HG02973 (cell line): ENCODE measurements around the gene FAM181A.

Experiments used
- ATAC-seq: cut with Tn5 transposase; IDR thresholded peaks from one replicate; pipeline ENCODE4 v1.9.1; 2021; ENCODE audit warnings: moderate library complexity; ENCODE audit not compliant: unreplicated experiment

Gene FAM181A

GRCh38 chr14:93928184-93929047, 1.3 kb downstream of the FAM181A start:
- ATAC-seq = no peak

GRCh38 chr14:93929048-93929535, 1.9 kb downstream of the FAM181A start:
- ATAC-seq = no peak

- ATAC-seq = no peak
These were observed 2.5 kb downstream of the FAM181A start for GRCh38 chr14:93929657-93930056.

DNA sequence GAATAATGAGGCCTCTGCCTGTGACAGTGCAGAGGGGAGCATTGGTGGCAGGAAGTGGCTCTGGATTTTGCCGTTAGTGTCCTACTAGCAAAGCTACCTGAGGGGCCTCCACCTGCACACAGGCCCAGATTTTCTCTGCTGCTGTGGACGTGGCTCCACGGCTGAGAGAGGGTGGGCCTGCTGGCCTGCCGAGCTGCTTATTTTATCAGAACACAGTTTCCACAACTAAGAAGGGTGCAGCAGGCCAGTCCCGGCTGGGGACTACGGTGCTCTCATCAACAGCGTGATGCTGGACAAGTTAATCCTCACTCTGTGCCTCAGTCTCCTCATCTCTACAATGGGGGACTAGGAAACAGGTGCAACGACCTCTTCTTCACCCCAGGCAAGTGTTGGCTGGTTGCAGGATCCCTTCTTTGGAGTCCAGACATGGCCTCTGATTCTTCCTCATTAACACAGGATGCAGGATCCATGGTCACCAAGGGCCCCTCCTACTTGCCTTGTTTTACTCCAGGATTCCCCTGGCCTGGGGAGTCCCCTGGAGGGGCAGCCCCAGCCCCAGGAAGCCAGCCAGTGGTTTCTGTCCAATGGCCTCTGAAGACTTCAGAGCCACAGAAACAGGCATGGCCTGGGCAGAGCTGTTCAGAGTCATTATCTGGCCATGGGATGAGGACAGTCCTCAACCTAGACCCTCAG, 3.3 kb downstream of the FAM181A start:
- no peak for ATAC-seq

GRCh38 chr14:93930989-93931307, 3.8 kb downstream of the FAM181A start:
- no peak for ATAC-seq

DNA sequence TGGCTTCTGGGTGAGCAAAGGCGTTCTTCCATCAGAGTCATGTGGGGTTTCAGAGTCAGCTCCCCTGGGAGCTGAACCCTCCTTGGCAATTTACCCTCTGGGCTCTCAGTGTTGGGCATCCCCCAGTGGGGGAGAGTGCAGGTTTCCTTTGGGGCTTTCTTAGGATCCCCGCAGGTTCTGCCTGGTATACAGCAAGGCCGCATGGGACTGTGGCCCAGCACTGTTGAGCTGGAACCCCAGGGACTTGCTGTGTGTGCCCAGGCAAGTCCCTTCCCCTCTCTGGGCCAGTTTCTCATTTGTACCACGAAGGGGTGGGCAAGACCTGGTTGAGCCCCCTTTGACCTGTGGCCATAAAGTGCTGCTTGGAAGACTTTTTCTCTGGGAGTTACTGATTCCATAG, 5.5 kb downstream of the FAM181A start:
- ATAC-seq = no peak

DNA sequence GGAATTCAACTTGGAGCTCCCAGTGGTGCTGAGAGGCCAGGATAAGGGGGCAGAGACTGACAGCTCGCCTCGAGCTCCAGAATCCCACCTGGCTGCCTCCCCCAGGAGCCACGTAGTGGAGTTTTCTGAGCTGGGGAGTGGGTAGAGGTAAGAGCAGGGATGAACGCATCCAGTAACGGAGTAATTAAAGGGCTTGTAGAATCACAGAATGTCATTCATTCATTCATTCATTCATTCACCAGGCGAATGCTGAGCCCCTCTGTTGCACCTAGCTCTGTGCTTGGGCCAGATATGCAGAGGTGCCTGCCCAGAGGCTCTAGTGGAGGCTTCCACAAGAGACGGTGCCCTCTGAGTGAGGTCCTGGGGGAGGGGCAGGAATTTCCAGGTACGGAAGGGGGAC, 8.1 kb downstream of the FAM181A start:
- ATAC-seq = no peak

DNA sequence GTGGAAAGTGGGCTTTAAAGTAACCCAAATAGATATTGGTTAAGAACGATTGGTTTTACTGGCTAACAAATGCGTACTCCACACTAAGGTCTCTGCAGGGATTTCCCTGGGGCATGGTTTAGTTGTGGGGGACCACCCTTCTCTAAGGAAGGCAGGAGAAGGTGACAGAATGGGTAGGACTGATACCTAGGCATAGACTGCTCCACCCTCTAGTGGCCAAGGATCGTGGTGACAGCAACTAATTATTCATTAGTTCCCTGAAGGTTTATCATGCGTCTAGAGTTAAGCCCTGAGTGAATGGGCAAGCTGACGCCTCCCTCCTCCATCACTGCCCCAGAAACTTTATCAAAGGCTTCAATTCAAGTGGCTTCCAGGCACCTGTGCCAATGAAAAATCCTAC, 9.1 kb downstream of the FAM181A start:
- no peak for ATAC-seq

DNA sequence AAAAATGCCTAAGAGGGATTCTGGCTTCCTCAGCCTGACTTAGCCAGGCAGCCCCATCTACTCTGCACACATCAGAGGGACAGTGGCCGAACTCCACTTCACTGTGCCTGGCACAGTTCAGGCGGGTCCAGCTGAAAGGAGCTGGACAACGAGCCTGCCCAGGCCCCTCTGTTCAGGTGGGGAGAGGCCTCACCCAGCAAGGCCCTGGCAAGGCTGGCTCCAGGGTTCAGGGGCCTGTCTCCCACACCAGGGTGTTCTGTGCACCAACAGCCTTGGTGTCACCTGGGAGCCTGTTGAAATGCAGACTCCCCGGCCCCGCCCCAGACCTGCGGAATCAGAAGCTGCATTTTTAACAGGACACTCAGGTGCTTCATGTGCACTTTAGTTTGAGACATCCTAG, 9.8 kb downstream of the FAM181A start:
- ATAC-seq = no peak

- no peak for ATAC-seq
These were observed 10.4 kb downstream of the FAM181A start for GRCh38 chr14:93937519-93937918.

- ATAC-seq = no peak
These were observed 11.7 kb downstream of the FAM181A start for GRCh38 chr14:93938751-93939303.

DNA sequence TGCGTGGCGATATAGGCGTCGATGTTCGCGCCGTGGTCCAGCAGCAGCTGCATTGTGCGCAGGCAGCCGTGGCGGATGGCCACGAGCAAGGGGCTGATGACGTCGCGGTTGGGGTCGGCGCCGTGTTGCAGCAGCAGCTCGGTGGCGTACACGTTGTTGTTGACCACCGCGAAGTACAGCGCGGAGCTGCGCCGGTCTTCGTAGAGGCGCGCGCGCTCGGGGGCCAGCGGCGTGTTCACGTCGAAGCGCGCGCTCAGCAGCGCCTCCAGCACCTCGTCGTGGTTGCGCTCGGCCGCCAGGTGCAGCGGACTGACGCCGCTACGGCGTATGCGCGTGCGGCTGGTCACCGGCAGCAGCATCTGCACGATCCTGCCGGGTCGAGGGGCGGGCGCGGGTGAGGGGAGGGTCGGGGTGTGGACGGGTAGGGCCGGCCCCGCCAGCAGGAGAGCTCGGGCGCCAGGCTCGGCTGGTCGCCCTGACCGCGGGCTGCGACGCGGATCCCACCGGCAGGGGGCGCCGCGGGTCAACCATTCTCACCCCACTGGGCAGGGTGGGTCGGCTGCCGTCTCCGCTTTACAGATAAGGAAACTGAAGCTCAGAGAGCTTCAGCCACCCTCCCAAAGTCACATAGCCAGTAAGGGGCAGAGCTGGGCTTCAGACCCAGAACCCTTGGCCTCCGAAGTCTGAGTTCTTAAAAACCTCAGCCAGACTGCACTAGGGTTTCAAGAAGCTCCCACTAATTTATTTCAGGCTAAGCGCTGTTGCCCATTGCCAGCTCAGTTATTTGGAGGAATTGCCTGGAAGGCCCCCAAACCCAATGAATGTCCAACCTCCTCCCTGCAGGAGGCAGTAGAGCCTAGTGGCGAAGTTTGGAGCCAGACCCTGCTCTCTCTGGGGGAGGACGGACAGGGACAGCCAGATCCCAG, 12.4 kb downstream of the FAM181A start:
- ATAC-seq = peak; percentile 85

- no peak for ATAC-seq
These were observed 13.3 kb downstream of the FAM181A start for GRCh38 chr14:93940437-93940836.

- no peak for ATAC-seq
These were observed 14.3 kb downstream of the FAM181A start for GRCh38 chr14:93941293-93941910.

- no peak for ATAC-seq
These were observed 15.9 kb downstream of the FAM181A start for GRCh38 chr14:93943052-93943451.

- no peak for ATAC-seq
These were observed 16.8 kb downstream of the FAM181A start for GRCh38 chr14:93943930-93944329.

DNA sequence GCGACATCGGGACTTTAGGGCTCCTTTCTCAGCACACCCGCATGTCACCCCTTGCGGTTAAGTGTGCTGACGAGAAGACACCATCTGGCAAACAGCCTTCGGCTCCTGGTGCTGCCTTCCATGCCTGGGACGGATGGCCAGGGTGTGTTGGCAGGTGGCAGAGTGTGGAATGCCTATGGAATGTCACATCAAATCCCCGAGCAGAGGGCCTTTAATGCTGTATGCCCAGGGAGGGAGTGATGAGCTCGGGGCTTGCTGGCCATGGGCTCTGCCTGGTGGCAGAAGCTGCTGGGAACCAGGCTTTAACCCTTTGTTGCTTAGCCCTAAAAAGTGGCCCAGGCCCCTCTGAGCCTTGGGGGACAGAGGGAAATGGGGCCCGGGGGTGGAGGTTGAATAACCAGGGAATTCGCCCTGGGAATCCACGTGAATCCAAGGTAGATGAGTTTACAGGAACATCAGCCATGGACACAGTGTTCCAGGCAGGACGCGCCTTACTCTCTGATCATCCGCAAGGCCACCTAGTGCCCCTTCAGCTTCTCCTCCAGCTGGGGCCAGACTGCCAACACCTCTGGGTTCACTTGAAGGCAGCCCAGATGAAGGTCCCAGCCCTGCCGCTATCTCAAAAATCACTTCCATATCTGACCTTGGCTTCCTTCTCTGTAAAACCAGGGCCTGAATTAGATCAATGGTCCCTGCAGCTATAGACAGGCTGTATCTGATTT, 17.4 kb downstream of the FAM181A start:
- ATAC-seq = no peak

- no peak for ATAC-seq
These were observed 17.9 kb downstream of the FAM181A start for GRCh38 chr14:93945070-93945399.

- no peak for ATAC-seq
These were observed 19.0 kb downstream of the FAM181A start for GRCh38 chr14:93946104-93946503.

DNA sequence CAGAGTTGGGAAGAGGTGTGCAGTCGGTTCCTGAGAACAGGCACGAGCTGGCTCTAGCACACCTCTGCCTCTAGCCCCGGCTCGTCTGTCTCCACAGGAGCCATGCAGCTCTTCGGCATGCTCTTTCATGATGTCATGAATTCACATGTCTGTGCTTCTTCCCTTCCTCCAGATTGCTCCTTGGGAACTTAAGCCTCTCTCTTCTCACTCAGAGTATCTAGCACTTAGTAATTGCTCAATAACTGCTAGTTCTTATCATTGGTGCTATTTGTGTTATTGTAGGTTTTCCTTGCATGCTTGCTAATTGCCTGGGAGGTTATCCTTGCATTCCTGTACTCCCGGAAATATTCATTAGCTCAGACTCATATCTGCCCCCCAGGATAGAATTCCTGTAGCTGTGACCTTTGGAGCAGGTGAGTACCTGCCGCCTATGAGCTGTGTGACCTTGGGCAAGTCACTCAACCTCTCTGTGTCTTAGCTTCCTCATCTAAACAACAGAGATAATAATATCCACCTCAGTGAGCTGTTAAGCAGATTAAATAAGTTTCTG, 19.5 kb downstream of the FAM181A start:
- ATAC-seq = no peak
